Panc1 (cell line): ENCODE data around the gene EGFLAM.

Source experiments
- CTCF ChIP-seq: fragments of 450-650 bp; IDR thresholded peaks from 2 replicates; pipeline ENCODE4 v1.5.1; 2017; ENCODE audit warnings: mild to moderate bottlenecking
- POLR2AphosphoS5 ChIP-seq: IDR thresholded peaks from 2 replicates; pipeline ENCODE4 v1.6.1; 2012; ENCODE audit warnings: mild to moderate bottlenecking, low read depth, low read length, moderate library complexity
- REST ChIP-seq, 2 experiments: IDR thresholded peaks; 2 replicates each; pipeline ENCODE4 v1.6.1; 2011 to 2012; ENCODE audit warnings: low read depth in 2 of 2, control low read depth in 1 of 2, low read length in 1 of 2, mild to moderate bottlenecking in 1 of 2, moderate library complexity in 1 of 2; ENCODE audit not compliant: insufficient read depth in 1 of 2
- SIN3A ChIP-seq: IDR thresholded peaks from 2 replicates; pipeline ENCODE4 v1.6.1; 2012; ENCODE audit warnings: low read depth, mild to moderate bottlenecking, low read length, moderate library complexity, borderline replicate concordance; ENCODE audit not compliant: insufficient read depth
- TCF7L2 ChIP-seq: IDR thresholded peaks from 2 replicates; pipeline ENCODE4 v1.6.1; 2011; ENCODE audit warnings: mild to moderate bottlenecking, low read depth, low read length, inconsistent platforms

GRCh38 chr5:38253759-38254158 lies 4.6 kb upstream of the EGFLAM start:
- no peak for TF ChIP-seq POLR2AphosphoS5
- TF ChIP-seq CTCF, result no peak
- no peak for TF ChIP-seq REST (IDR thresholded peaks at IDR 0.05; ENCODE audit: insufficient read depth in 1 of 2, low read depth in 2 of 2, low read length in 1 of 2)
- TF ChIP-seq SIN3A, result no peak
- TF ChIP-seq TCF7L2, result no peak
